SU-DHL-6 (cell line): Measurements from ENCODE around the gene DOCK8.

Experiments used
- EZH2phosphoT487 ChIP-seq: fragments of 200-600 bp; sonication (generic), shearing (Covaris generic); conservative IDR thresholded peaks from 2 replicates; pipeline ENCODE4 v1.6.1; 2018; ENCODE audit warnings: mild to moderate bottlenecking, antibody characterized with exemption, low read length, moderate library complexity, mixed read lengths
- TF ChIP-seq, protein P1 (sequence below): fragments of 200-600 bp; sonication (generic); IDR thresholded peaks from one replicate; pipeline ENCODE4 v1.5.1; 2017; ENCODE audit warnings: antibody characterized with exemption, mild to moderate bottlenecking, low read length, moderate library complexity; ENCODE audit not compliant: insufficient read depth, poor library complexity, severe bottlenecking

GRCh38 chr9:318646-319045, 104.0 kb downstream of the DOCK8 start:
- TF ChIP-seq, protein P1, sequence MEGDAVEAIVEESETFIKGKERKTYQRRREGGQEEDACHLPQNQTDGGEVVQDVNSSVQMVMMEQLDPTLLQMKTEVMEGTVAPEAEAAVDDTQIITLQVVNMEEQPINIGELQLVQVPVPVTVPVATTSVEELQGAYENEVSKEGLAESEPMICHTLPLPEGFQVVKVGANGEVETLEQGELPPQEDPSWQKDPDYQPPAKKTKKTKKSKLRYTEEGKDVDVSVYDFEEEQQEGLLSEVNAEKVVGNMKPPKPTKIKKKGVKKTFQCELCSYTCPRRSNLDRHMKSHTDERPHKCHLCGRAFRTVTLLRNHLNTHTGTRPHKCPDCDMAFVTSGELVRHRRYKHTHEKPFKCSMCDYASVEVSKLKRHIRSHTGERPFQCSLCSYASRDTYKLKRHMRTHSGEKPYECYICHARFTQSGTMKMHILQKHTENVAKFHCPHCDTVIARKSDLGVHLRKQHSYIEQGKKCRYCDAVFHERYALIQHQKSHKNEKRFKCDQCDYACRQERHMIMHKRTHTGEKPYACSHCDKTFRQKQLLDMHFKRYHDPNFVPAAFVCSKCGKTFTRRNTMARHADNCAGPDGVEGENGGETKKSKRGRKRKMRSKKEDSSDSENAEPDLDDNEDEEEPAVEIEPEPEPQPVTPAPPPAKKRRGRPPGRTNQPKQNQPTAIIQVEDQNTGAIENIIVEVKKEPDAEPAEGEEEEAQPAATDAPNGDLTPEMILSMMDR = no peak
- no peak for TF ChIP-seq EZH2phosphoT487
